ENCODE data around the gene P2RY13.

- TF ChIP-seq, protein P1, sequence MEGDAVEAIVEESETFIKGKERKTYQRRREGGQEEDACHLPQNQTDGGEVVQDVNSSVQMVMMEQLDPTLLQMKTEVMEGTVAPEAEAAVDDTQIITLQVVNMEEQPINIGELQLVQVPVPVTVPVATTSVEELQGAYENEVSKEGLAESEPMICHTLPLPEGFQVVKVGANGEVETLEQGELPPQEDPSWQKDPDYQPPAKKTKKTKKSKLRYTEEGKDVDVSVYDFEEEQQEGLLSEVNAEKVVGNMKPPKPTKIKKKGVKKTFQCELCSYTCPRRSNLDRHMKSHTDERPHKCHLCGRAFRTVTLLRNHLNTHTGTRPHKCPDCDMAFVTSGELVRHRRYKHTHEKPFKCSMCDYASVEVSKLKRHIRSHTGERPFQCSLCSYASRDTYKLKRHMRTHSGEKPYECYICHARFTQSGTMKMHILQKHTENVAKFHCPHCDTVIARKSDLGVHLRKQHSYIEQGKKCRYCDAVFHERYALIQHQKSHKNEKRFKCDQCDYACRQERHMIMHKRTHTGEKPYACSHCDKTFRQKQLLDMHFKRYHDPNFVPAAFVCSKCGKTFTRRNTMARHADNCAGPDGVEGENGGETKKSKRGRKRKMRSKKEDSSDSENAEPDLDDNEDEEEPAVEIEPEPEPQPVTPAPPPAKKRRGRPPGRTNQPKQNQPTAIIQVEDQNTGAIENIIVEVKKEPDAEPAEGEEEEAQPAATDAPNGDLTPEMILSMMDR (IDR thresholded peaks at IDR 0.05; ENCODE audit: low read depth, low read length), result no peak
- no peak for TF ChIP-seq POLR2A (IDR thresholded peaks at IDR 0.05; ENCODE audit: extremely low read depth, insufficient read length)
- TF ChIP-seq, protein P2, sequence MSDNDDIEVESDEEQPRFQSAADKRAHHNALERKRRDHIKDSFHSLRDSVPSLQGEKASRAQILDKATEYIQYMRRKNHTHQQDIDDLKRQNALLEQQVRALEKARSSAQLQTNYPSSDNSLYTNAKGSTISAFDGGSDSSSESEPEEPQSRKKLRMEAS (IDR thresholded peaks at IDR 0.05; ENCODE audit: low read depth, low read length), result no peak
Observed at GRCh38 chr3:151371526-151371925, 42.2 kb upstream of the P2RY13 start.
